HEK293 (cell line): Measurements from ENCODE around the gene SPATA2L.
"Not testable (repeated sequence)": the region's sequence is repeated elsewhere in the genome, so short reads cannot be mapped to it uniquely, and the experiment has no call there.

Source experiments
- CTCF ChIP-seq: fragments of 450-650 bp; formaldehyde crosslinking; IDR thresholded peaks from 2 replicates; pipeline ENCODE4 v1.5.1; 2016; ENCODE audit warnings: missing biosample characterization, missing genetic modification characterization
- ZBTB10 ChIP-seq: fragments of 450-650 bp; formaldehyde crosslinking; IDR thresholded peaks from 2 replicates; pipeline ENCODE4 v1.5.1; 2016; ENCODE audit warnings: missing biosample characterization, missing genetic modification characterization
- ZNF513 ChIP-seq: fragments of 450-650 bp; IDR thresholded peaks from 2 replicates; pipeline ENCODE4 v1.5.1; 2018; ENCODE audit warnings: missing biosample characterization, missing genetic modification characterization
- ZNF76 ChIP-seq: fragments of 450-650 bp; formaldehyde crosslinking; IDR thresholded peaks from 2 replicates; pipeline ENCODE4; 2016; ENCODE audit warnings: low read depth, missing biosample characterization, missing genetic modification characterization, borderline replicate concordance

- not testable (repeated sequence) for TF ChIP-seq ZBTB10, CTCF, ZNF76, ZNF513 (tag by site-specific recombination)
Observed at GRCh38 chr16:89699629-89700099, 1.8 kb downstream of the SPATA2L start.
